SKM-1 treated with dmso at 0.1 percent for 144 hours (cell line): Measurements from ENCODE around the gene SLC12A2.

Experiments used
- DNase-seq: peaks from one replicate; lab custom pipeline; 2025; ENCODE audit not compliant: unreplicated experiment; lab: John Stamatoyannopoulos, UW

The SLC12A2 gene

GRCh38 chr5:128163991-128164390 is 80.4 kb downstream of the SLC12A2 start:
- no peak for DNase-seq

- no peak for DNase-seq
Measured at GRCh38 chr5:128169401-128170017, 85.9 kb downstream of the SLC12A2 start.

GRCh38 chr5:128172102-128172501 is 88.5 kb downstream of the SLC12A2 start:
- no peak for DNase-seq

- no peak for DNase-seq
Measured at GRCh38 chr5:128174951-128175350, 91.4 kb downstream of the SLC12A2 start.

- DNase-seq: no peak
Measured at GRCh38 chr5:128192368-128192767, 108.8 kb downstream of the SLC12A2 start.

GRCh38 chr5:128193665-128194390 is 110.3 kb downstream of the SLC12A2 start:
- no peak for DNase-seq

GRCh38 chr5:128195316-128195715 is 111.8 kb downstream of the SLC12A2 start:
- DNase-seq: no peak

- no peak for DNase-seq
Measured at GRCh38 chr5:128196080-128196479, 112.5 kb downstream of the SLC12A2 start.

- no peak for DNase-seq
Measured at GRCh38 chr5:128196791-128197190, 113.2 kb downstream of the SLC12A2 start.

- DNase-seq: no peak
Measured at GRCh38 chr5:128197896-128198522, 114.4 kb downstream of the SLC12A2 start.

- DNase-seq: no peak
Measured at GRCh38 chr5:128199104-128199503, 115.5 kb downstream of the SLC12A2 start.

GRCh38 chr5:128199611-128200010 is 116.0 kb downstream of the SLC12A2 start:
- no peak for DNase-seq

- DNase-seq: peak; percentile 44
Measured at GRCh38 chr5:128201065-128201926, 117.7 kb downstream of the SLC12A2 start.

GRCh38 chr5:128202320-128202719 is 118.8 kb downstream of the SLC12A2 start:
- DNase-seq: no peak

GRCh38 chr5:128208436-128208835 is 124.9 kb downstream of the SLC12A2 start:
- DNase-seq: no peak

- no peak for DNase-seq
Measured at GRCh38 chr5:128212191-128212806, 128.7 kb downstream of the SLC12A2 start.

GRCh38 chr5:128213340-128213739 is 129.8 kb downstream of the SLC12A2 start:
- DNase-seq: peak; percentile 49

- no peak for DNase-seq
Measured at GRCh38 chr5:128213833-128214232, 130.3 kb downstream of the SLC12A2 start.

GRCh38 chr5:128216285-128216684 is 132.7 kb downstream of the SLC12A2 start:
- DNase-seq: no peak

GRCh38 chr5:128216860-128217531 is 133.4 kb downstream of the SLC12A2 start:
- no peak for DNase-seq
